Astrocyte of the cerebellum (primary cell): ENCODE data around the gene PTPRH.

Source experiments
- DNase-seq: peaks from one replicate; pipeline ENCODE4 v3.0.0-alpha.2; 2011; ENCODE audit warnings: low read depth
- H3K4me3 ChIP-seq: 2 replicates; pipeline ENCODE4 v1.5.1; 2011; ENCODE audit warnings: mild to moderate bottlenecking, low read depth, low read length, moderate library complexity
- in situ Hi-C: cut with HindIII; loops from 2 replicates; pipeline ENCODE4 v1.10.0; 2017; ENCODE audit warnings: low sequenced_read_pairs
- TF ChIP-seq, protein P1 (sequence below): IDR thresholded peaks from 2 replicates; pipeline ENCODE4 v1.5.1; 2012; ENCODE audit warnings: low read length, low read depth, moderate library complexity, mild to moderate bottlenecking; ENCODE audit errors: missing control alignments

Gene PTPRH

GRCh38 chr19:55255618-55256423, 46.5 kb upstream of the PTPRH start:
- H3K4me3 ChIP-seq: no peak overlapping the region
- in situ Hi-C loops: loop anchor here (10.0 kb wide), 1 partner anchor 81 kb away; no protein-coding TSS in a partner anchor
- TF ChIP-seq, protein P1, sequence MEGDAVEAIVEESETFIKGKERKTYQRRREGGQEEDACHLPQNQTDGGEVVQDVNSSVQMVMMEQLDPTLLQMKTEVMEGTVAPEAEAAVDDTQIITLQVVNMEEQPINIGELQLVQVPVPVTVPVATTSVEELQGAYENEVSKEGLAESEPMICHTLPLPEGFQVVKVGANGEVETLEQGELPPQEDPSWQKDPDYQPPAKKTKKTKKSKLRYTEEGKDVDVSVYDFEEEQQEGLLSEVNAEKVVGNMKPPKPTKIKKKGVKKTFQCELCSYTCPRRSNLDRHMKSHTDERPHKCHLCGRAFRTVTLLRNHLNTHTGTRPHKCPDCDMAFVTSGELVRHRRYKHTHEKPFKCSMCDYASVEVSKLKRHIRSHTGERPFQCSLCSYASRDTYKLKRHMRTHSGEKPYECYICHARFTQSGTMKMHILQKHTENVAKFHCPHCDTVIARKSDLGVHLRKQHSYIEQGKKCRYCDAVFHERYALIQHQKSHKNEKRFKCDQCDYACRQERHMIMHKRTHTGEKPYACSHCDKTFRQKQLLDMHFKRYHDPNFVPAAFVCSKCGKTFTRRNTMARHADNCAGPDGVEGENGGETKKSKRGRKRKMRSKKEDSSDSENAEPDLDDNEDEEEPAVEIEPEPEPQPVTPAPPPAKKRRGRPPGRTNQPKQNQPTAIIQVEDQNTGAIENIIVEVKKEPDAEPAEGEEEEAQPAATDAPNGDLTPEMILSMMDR: no peak
- DNase-seq: no peak

- no peak for DNase-seq
- TF ChIP-seq, protein P1: no peak
- no peak overlapping the region for H3K4me3 ChIP-seq
- in situ Hi-C loops: loop anchor here (10.0 kb wide), 1 partner anchor 80 kb away; no protein-coding TSS in a partner anchor
These were observed 45.3 kb upstream of the PTPRH start for GRCh38 chr19:55254625-55254977.

GRCh38 chr19:55253842-55254624, 44.7 kb upstream of the PTPRH start:
- no peak for DNase-seq
- in situ Hi-C loops: loop anchor here (10.0 kb wide), 1 partner anchor 79 kb away; no protein-coding TSS in a partner anchor
- no peak overlapping the region for H3K4me3 ChIP-seq
- TF ChIP-seq, protein P1: no peak

DNA sequence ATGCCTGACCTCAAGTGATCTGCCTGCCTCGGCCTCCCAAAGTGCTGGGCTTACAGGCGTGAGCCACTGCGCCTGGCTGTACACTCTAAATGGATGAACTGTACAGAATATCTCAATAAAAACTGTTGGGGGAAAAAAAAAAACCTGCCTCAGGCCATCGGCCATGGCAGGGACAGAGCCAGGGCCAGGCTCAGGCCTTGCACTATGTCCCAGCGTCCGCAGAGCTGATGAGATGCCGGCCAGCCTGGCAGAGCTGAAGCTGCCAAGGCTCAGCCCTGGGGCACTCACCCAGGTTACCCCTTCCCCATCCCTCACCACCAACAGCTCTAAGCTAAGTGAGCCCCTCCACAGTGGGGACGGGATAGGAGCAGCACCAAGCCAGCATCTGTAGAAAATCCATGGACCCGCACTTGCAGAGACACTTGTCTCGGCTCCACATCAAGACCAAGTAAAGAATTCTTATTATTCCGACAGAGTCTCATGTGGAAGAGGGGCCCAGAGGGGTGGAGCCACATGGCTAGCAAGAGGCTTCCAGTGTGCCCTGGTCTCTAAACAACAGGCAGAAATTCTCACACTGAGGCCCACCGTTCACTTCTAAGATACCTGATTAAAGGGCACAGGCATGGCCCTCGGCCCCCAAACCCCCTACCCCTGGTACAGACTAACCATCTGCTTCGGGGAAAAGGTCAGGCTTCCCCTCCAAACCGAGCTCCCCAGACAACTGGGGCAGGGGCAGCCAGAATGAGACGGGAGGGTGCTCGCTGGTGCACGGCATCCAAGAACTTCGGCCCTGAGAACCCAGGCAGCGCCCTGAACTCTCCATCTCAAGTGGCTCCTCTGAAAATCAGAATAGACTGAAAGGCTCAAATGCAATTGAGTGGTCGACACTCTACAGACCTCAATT, 43.7 kb upstream of the PTPRH start:
- in situ Hi-C loops: loop anchor here (10.0 kb wide), 1 partner anchor 78 kb away; no protein-coding TSS in a partner anchor
- TF ChIP-seq, protein P1: no peak
- no peak overlapping the region for H3K4me3 ChIP-seq
- no peak for DNase-seq

GRCh38 chr19:55251341-55252081, 42.2 kb upstream of the PTPRH start:
- in situ Hi-C loops: loop anchor here (10.0 kb wide), 1 partner anchor 77 kb away; no protein-coding TSS in a partner anchor
- DNase-seq: no peak
- TF ChIP-seq, protein P1: no peak
- H3K4me3 ChIP-seq: no peak overlapping the region
